PC-9 (cell line): ENCODE results near the gene GULP1.

Source experiments
- CTCF ChIP-seq: fragments of 200-600 bp; sonication (generic); conservative IDR thresholded peaks from 2 replicates; pipeline ENCODE4 v1.6.1; 2017; ENCODE audit warnings: mixed run types, antibody characterized with exemption, mild to moderate bottlenecking, moderate library complexity
- EZH2 ChIP-seq: fragments of 200-600 bp; sonication (generic); IDR thresholded peaks from 2 replicates; pipeline ENCODE4 v1.8.0; 2017; ENCODE audit warnings: antibody characterized with exemption, low read depth

DNA sequence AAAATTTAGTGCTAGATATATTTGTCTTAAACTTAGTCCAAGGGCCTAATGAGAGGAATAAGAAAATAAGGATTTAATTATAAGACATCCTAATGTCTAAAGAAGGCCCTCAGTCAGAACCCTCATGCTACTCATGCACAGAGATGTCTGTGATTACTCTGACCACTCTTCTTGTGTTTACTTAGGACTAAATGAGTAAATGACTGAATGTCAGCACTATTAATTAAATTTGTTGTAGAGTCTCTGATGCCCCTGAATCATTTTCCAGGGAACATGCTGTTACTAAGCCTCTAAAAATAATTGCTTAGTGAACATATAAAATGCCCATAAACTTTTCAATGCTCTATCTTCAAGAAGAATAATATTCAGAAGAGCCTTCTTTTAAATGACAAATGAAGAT, 32.4 kb downstream of the GULP1 start:
- no peak for TF ChIP-seq CTCF
- no peak for TF ChIP-seq EZH2
